Loucy (cell line): ENCODE results near the gene AKNA.

Experiments
- H2AFZ ChIP-seq: fragments of 200-600 bp; sonication (generic); 2 replicates; pipeline ENCODE4 v1.6.0; 2016; ENCODE audit warnings: antibody characterized with exemption, mild to moderate bottlenecking, low read length, moderate library complexity
- H3F3A ChIP-seq: fragments of 200-600 bp; 2 replicates; pipeline ENCODE4 v1.6.0; 2016; ENCODE audit warnings: antibody characterized with exemption, low read depth, mild to moderate bottlenecking
- H3K27me3 ChIP-seq: fragments of 200-600 bp; sonication (generic); 2 replicates; pipeline ENCODE4 v1.6.1; 2014; ENCODE audit warnings: low read length, mild to moderate bottlenecking; ENCODE audit not compliant: insufficient read depth, poor library complexity, severe bottlenecking
- H3K36me3 ChIP-seq: fragments of 200-600 bp; sonication (generic); 2 replicates; pipeline ENCODE4 v1.6.1; 2016; ENCODE audit warnings: low read length; ENCODE audit not compliant: insufficient read depth
- H3K4me1 ChIP-seq: fragments of 200-600 bp; sonication (generic); 2 replicates; pipeline ENCODE4 v1.5.1; 2014; ENCODE audit warnings: low read length, mild to moderate bottlenecking; ENCODE audit not compliant: insufficient read depth, poor library complexity, severe bottlenecking
- H3K4me2 ChIP-seq: fragments of 200-600 bp; sonication (generic); 2 replicates; pipeline ENCODE4 v1.6.0; 2014; ENCODE audit warnings: antibody characterized with exemption, low read length, low read depth, mild to moderate bottlenecking; ENCODE audit not compliant: poor library complexity, severe bottlenecking
- H3K4me3 ChIP-seq: fragments of 200-600 bp; sonication (generic); 2 replicates; pipeline ENCODE4 v1.5.1; 2014; ENCODE audit warnings: low read length, mild to moderate bottlenecking, mixed read lengths; ENCODE audit not compliant: poor library complexity, severe bottlenecking
- H3K79me2 ChIP-seq: fragments of 200-600 bp; sonication (generic); 2 replicates; pipeline ENCODE4 v1.6.1; 2014; ENCODE audit warnings: low read length; ENCODE audit not compliant: insufficient read depth
- H3K9ac ChIP-seq: fragments of 200-600 bp; sonication (generic); 2 replicates; pipeline ENCODE4 v1.6.0; 2014; ENCODE audit warnings: mild to moderate bottlenecking, low read depth, low read length, moderate library complexity; ENCODE audit not compliant: poor library complexity, severe bottlenecking
- H3K9me2 ChIP-seq: fragments of 200-600 bp; sonication (generic); replicated peaks from 2 replicates; pipeline ENCODE4 v1.6.1; 2016; ENCODE audit warnings: low read depth, low read length, mixed read lengths
- H3K9me3 ChIP-seq: fragments of 200-600 bp; sonication (generic); 2 replicates; pipeline ENCODE4 v1.6.1; 2014; ENCODE audit warnings: mild to moderate bottlenecking, antibody characterized with exemption, low read length, low read depth; ENCODE audit not compliant: insufficient read depth
- H4K20me1 ChIP-seq: fragments of 200-600 bp; sonication (generic); 2 replicates; pipeline ENCODE4 v1.6.0; 2014; ENCODE audit warnings: antibody characterized with exemption, low read length, mild to moderate bottlenecking; ENCODE audit not compliant: insufficient read depth, poor library complexity, severe bottlenecking
- EZH2phosphoT487 ChIP-seq: fragments of 200-600 bp; IDR thresholded peaks from 2 replicates; pipeline ENCODE4 v1.6.1; 2018; ENCODE audit warnings: antibody characterized with exemption, mild to moderate bottlenecking, moderate library complexity, borderline replicate concordance
- TF ChIP-seq, protein P1 (sequence below): fragments of 200-600 bp; sonication (generic); conservative IDR thresholded peaks from 2 replicates; pipeline ENCODE4 v1.5.1; 2014; ENCODE audit warnings: mild to moderate bottlenecking, antibody characterized with exemption, low read length

AKNA gene

DNA sequence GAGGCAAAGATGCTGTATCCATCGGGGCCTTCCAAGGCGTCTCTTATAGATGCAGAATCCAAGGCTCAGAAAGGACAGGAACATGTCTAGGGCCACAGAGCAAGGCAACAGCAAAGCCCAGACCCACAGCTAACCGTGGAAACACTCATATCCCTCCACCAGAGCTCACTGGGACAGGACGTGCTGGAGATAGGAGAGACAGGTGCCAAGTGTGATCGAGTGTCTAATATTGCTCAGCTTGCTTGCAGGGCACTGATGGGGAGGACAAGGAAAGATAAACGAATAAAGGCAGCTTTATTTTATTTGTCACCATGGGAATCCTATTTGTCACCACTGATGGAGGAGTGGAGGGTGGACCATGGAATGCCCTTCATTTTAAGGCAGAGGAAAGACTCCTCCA lies 44.0 kb upstream of the AKNA start:
- Histone ChIP-seq H3K4me3 (no peak overlapping the region), H3K9me2 (no peaks in the 10 kb centered on the region), H3K9me3 (no peaks in the 10 kb centered on the region), H4K20me1 (no peaks in the 10 kb centered on the region), H3K9ac (no peak overlapping the region), H3K27me3 (no peaks in the 10 kb centered on the region), H3K4me1 (no peaks in the 10 kb centered on the region), H3F3A (no peaks in the 10 kb centered on the region), H3K79me2 (no peaks in the 10 kb centered on the region), H2AFZ (no peak overlapping the region), H3K4me2 (no peak overlapping the region), H3K36me3 (no peaks in the 10 kb centered on the region)
- TF ChIP-seq, protein P1, sequence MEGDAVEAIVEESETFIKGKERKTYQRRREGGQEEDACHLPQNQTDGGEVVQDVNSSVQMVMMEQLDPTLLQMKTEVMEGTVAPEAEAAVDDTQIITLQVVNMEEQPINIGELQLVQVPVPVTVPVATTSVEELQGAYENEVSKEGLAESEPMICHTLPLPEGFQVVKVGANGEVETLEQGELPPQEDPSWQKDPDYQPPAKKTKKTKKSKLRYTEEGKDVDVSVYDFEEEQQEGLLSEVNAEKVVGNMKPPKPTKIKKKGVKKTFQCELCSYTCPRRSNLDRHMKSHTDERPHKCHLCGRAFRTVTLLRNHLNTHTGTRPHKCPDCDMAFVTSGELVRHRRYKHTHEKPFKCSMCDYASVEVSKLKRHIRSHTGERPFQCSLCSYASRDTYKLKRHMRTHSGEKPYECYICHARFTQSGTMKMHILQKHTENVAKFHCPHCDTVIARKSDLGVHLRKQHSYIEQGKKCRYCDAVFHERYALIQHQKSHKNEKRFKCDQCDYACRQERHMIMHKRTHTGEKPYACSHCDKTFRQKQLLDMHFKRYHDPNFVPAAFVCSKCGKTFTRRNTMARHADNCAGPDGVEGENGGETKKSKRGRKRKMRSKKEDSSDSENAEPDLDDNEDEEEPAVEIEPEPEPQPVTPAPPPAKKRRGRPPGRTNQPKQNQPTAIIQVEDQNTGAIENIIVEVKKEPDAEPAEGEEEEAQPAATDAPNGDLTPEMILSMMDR: no peak
- no peak for TF ChIP-seq EZH2phosphoT487

DNA sequence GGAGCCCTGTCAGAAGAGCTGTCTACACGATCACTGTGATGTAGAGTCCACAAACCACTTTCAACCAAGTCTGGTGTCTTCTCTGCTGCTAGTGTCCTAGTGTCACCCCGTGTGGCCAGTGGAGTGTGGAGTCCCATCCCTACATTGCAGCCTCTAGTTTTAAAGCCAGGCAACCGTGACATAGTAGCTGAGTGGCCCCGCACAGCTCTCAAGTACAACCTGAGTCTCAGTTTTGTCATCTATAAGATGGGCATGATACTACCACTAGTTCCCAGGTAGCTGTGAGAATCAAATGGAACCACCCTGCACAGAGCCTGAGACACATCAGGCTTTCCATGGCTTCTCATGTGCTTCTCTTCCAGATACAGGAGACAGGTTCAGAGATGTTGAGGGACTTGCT lies 43.2 kb upstream of the AKNA start:
- no peaks in the 10 kb centered on the region for H3K36me3 ChIP-seq
- no peak overlapping the region for H3K4me3 ChIP-seq
- no peak overlapping the region for H3K4me2 ChIP-seq
- H2AFZ ChIP-seq: no peak overlapping the region
- no peaks in the 10 kb centered on the region for H3K79me2 ChIP-seq
- H3K9ac ChIP-seq: no peak overlapping the region
- no peaks in the 10 kb centered on the region for H3K9me2 ChIP-seq
- no peaks in the 10 kb centered on the region for H3K4me1 ChIP-seq
- H3K27me3 ChIP-seq: no peaks in the 10 kb centered on the region
- TF ChIP-seq EZH2phosphoT487: no peak
- TF ChIP-seq, protein P1: no peak
- no peaks in the 10 kb centered on the region for H3K9me3 ChIP-seq
- no peaks in the 10 kb centered on the region for H3F3A ChIP-seq
- H4K20me1 ChIP-seq: no peaks in the 10 kb centered on the region

DNA sequence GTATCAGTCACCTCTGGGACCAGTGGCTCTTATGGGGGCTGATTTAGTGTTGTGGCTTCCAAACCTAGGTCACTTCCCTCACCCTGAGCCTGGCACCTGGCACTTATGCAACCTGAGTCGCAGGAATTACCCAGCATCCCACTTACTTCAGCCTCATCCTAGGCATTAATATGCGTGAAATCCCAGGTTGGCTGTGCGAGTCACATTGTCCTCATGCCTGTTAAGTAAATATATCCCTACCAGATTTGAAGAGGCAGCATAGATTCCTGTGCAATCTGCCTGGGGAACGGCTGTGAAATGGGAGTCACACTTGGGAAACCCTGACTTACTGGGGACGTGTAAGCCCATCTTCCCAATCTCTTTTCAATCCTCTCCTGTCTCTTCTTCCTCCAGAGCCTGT lies 42.7 kb upstream of the AKNA start:
- Histone ChIP-seq H3K9ac (no peak overlapping the region), H3F3A (no peaks in the 10 kb centered on the region), H3K4me3 (no peak overlapping the region)

More for the DNA sequence above, 42.7 kb upstream of the AKNA start:
- no peak overlapping the region for H3K4me2 ChIP-seq
- no peaks in the 10 kb centered on the region for H3K27me3 ChIP-seq
- no peaks in the 10 kb centered on the region for H3K4me1 ChIP-seq
- no peaks in the 10 kb centered on the region for H3K9me3 ChIP-seq
- no peaks in the 10 kb centered on the region for H3K36me3 ChIP-seq
- H3K79me2 ChIP-seq: no peaks in the 10 kb centered on the region
- TF ChIP-seq, protein P1: no peak
- TF ChIP-seq EZH2phosphoT487: no peak
- no peak overlapping the region for H2AFZ ChIP-seq
- no peaks in the 10 kb centered on the region for H3K9me2 ChIP-seq
- no peaks in the 10 kb centered on the region for H4K20me1 ChIP-seq
